SU-DHL-6 (cell line): ENCODE measurements around the gene SLC41A1.
A peak's percentile ranks its signal among the peaks of the same experiment; 100 is the strongest.

Experiments used
- H2AFZ ChIP-seq: fragments of 200-600 bp; sonication (generic); 2 replicates; pipeline ENCODE4 v1.6.1; 2014; ENCODE audit warnings: low read depth, mild to moderate bottlenecking, moderate library complexity, mixed read lengths, antibody characterized with exemption, low read length; ENCODE audit not compliant: severe bottlenecking
- H3F3A ChIP-seq: fragments of 200-600 bp; shearing (Covaris generic); 2 replicates; pipeline ENCODE4 v1.6.0; 2016; ENCODE audit warnings: antibody characterized with exemption, mild to moderate bottlenecking; ENCODE audit not compliant: insufficient read depth
- H3K27ac ChIP-seq: fragments of 200-600 bp; sonication (generic); 2 replicates; pipeline ENCODE4 v1.5.1; 2016; ENCODE audit warnings: low read depth, mild to moderate bottlenecking, low read length, moderate library complexity, mixed read lengths
- H3K27me3 ChIP-seq: fragments of 200-600 bp; sonication (generic), shearing (Covaris generic); 2 replicates; pipeline ENCODE4 v1.6.0; 2014; ENCODE audit warnings: mild to moderate bottlenecking, low read length
- H3K36me3 ChIP-seq: fragments of 200-600 bp; sonication (generic); 2 replicates; pipeline ENCODE4 v1.6.1; 2014; ENCODE audit warnings: mild to moderate bottlenecking, low read length, mixed read lengths
- H3K4me2 ChIP-seq: fragments of 300-600, 200-600 bp; shearing (Covaris generic), sonication (generic); 2 replicates; pipeline ENCODE4 v1.6.0; 2014; ENCODE audit warnings: low read length, low read depth, mild to moderate bottlenecking; ENCODE audit not compliant: poor library complexity, severe bottlenecking
- H3K4me3 ChIP-seq: fragments of 200-600 bp; sonication (generic); 2 replicates; pipeline ENCODE4 v1.5.1; 2014; ENCODE audit warnings: antibody characterized with exemption, low read length, mild to moderate bottlenecking, mixed read lengths; ENCODE audit not compliant: insufficient read depth, poor library complexity, severe bottlenecking
- H3K79me2 ChIP-seq: fragments of 200-600 bp; sonication (generic); 2 replicates; pipeline ENCODE4 v1.6.1; 2014; ENCODE audit warnings: mild to moderate bottlenecking, low read length, moderate library complexity; ENCODE audit not compliant: insufficient read depth
- H3K9ac ChIP-seq: fragments of 200-600 bp; sonication (generic); 2 replicates; pipeline ENCODE4 v1.7.0; 2014; ENCODE audit warnings: mild to moderate bottlenecking, low read length
- H3K9me2 ChIP-seq: fragments of 200-600 bp; sonication (generic); replicated peaks from 2 replicates; pipeline ENCODE4 v1.6.1; 2014; ENCODE audit warnings: low read length; ENCODE audit not compliant: insufficient read depth
- H3K9me3 ChIP-seq: fragments of 200-600 bp; sonication (generic); 2 replicates; pipeline ENCODE4 v1.6.1; 2014; ENCODE audit warnings: low read length, mixed read lengths; ENCODE audit not compliant: insufficient read depth
- H4K20me1 ChIP-seq: fragments of 200-600 bp; sonication (generic); 2 replicates; pipeline ENCODE4 v1.6.1; 2014; ENCODE audit warnings: low read depth, mild to moderate bottlenecking, antibody characterized with exemption, low read length, moderate library complexity, mixed read lengths
- EZH2phosphoT487 ChIP-seq: fragments of 200-600 bp; sonication (generic), shearing (Covaris generic); conservative IDR thresholded peaks from 2 replicates; pipeline ENCODE4 v1.6.1; 2018; ENCODE audit warnings: mild to moderate bottlenecking, antibody characterized with exemption, low read length, moderate library complexity, mixed read lengths
- TF ChIP-seq, protein P1 (sequence below): fragments of 200-600 bp; sonication (generic); IDR thresholded peaks from one replicate; pipeline ENCODE4 v1.5.1; 2017; ENCODE audit warnings: antibody characterized with exemption, mild to moderate bottlenecking, low read length, moderate library complexity; ENCODE audit not compliant: insufficient read depth, poor library complexity, severe bottlenecking

The SLC41A1 gene

DNA sequence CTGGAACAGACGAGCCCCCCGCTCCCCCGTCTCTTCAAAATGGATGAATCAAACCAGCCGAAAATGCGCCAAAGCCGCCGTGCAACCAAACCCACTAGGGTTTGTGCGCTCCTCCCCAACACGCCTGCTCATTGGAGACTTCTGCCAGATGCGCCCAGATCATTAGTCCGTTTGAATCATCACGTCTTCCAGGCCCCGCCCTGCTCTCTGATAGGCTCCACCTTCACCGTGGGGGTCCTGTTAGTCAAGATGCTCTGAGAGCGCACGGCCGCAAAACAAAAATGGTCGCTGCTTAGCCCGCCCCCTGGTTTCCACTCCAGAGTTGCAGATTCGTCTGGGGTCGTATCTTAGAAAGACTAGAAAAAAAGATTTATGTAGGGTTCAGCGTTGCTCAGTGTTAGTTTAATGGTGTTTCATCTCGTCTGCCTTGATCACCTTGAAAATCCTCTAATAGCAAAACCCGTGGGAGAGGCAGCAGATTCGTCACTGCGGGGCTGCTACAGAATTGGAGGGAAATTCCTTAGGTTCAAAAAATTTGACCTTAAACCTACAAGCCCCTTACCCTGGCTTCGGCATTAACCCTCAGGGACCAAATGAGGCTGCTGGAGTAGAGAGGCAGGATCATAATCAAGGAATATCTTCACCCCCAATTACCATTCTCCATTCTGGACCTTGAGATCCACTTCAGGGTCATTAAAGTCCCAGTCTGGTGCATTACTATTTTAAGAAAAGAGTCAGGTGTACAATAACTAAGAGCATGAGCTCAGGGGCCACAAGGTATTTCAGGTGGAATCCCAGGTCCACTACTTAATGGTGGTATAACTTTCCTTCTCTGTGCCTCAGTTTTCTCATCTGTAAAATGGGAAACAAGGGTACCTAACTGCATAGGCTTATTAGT, 62.6 kb downstream of the SLC41A1 start, which contains the start of gene NUCKS1:
NUCKS1 (minus strand) TSS at position 45 of the 898 bp plus-strand sequence. CDS start 209 bp downstream, outside the sequence.
- Histone ChIP-seq H3F3A (peaks cover 25% of the 10 kb centered on the region), H3K27me3 (no peaks in the 10 kb centered on the region), H4K20me1 (peaks cover 33% of the 10 kb centered on the region), H3K9ac (peak within 1 kb of the TSS; percentile 91), H3K79me2 (peaks cover 46% of the 10 kb centered on the region), H3K4me2 (peak within 1 kb of the TSS; percentile 75), H3K27ac (peak within 1 kb of the TSS; percentile 87), H2AFZ (peak within 1 kb of the TSS; percentile 96), H3K4me3 (peak within 1 kb of the TSS; percentile 93), H3K9me3 (no peaks in the 10 kb centered on the region), H3K9me2 (no peaks in the 10 kb centered on the region), H3K36me3 (peaks cover 18% of the 10 kb centered on the region)
- TF ChIP-seq, protein P1, sequence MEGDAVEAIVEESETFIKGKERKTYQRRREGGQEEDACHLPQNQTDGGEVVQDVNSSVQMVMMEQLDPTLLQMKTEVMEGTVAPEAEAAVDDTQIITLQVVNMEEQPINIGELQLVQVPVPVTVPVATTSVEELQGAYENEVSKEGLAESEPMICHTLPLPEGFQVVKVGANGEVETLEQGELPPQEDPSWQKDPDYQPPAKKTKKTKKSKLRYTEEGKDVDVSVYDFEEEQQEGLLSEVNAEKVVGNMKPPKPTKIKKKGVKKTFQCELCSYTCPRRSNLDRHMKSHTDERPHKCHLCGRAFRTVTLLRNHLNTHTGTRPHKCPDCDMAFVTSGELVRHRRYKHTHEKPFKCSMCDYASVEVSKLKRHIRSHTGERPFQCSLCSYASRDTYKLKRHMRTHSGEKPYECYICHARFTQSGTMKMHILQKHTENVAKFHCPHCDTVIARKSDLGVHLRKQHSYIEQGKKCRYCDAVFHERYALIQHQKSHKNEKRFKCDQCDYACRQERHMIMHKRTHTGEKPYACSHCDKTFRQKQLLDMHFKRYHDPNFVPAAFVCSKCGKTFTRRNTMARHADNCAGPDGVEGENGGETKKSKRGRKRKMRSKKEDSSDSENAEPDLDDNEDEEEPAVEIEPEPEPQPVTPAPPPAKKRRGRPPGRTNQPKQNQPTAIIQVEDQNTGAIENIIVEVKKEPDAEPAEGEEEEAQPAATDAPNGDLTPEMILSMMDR: no peak
- TF ChIP-seq EZH2phosphoT487: no peak

DNA sequence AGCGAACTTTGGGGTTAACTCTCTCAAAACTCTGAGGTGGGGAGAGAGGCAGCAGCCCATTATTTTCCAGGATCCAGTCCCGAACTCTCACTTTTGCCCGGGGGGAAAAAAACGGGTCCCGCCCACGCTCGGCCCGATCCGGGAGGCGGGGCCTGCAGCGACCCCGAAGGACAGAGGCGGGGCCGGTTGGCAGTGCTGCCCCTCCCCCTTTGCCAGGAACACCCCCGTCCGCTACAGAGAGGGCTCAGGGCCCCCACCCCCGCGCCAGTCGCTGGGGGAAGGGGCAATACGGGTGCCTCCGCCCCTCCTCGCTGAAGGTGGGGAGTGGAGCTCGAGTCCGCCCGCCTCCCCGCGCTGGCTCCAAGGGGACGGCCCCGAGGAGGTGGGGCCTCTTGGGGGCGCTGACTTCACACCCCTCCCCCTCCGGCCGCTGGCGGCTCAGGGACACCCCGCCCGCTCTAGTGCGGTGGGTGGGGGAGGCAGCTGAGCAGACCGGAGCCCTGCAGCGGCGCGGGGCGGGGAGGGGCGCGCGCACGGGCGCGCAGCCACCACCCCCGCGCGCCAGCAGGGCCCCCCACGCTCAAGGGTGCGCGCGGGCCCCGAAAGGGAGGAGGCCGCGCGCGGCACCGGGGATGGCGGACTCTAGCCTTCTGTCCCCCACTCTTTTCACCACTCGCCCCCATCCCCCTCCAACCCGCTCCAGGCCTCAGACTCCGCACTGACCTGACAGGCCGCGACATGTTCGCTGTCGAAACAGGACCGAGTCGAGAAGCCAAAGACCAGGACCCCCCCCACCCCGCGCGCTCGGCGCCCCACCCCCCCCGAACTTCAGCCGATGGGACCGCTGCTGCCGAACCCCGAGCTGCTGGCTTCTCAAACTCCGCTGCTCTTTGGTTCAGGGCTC, 63.5 kb downstream of the SLC41A1 start:
- Histone ChIP-seq H4K20me1 (peaks cover 40% of the 10 kb centered on the region), H3K9me2 (no peaks in the 10 kb centered on the region), H2AFZ (no peak overlapping the region), H3K9ac (peak overlapping the region; percentile 91), H3K36me3 (peaks cover 18% of the 10 kb centered on the region), H3K4me3 (peak overlapping the region; percentile 93), H3K4me2 (peak overlapping the region; percentile 71), H3K79me2 (peaks cover 55% of the 10 kb centered on the region), H3K27ac (peak overlapping the region; percentile 87), H3F3A (peaks cover 31% of the 10 kb centered on the region), H3K27me3 (no peaks in the 10 kb centered on the region), H3K9me3 (no peaks in the 10 kb centered on the region)
- TF ChIP-seq EZH2phosphoT487: no peak
- TF ChIP-seq, protein P1: no peak

DNA sequence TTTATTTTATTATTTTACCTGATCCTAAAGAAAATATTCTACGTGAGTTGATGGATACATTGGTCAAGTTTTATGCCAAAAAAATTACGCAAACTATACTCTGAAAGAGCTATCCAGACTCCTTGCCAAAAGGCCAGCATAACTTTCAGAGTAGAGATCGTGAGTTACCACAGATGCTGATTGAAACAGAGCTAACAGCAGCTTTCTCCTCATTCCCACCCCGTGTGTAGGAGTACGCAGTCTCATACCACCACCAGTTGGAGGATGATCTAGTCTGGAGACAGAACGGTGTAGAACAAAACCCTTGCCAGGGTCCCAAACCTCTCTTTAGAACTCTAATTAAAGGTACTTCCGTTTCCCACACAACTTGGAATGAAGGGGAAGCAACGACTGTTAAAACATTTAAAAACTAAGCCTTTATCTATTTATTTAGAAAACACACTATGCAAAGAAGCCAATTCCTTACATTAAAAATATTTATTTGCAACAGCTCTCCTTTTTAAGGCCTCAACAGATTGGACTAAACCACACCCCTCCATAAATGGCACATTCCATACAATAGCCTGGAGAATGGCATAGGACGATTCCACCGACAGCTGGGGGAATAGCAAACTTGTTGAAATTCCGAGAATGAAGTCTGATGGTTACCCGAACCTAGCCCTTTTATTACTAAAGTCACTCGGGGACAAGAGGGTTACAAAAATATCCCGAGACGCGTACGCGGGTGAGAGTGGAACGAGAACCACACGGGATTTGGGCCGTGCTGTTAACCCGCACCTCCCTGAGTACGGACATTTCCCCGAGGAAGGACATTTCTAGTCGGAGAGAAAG, 64.4 kb downstream of the SLC41A1 start:
- Histone ChIP-seq H3K79me2 (peaks cover 63% of the 10 kb centered on the region), H4K20me1 (peaks cover 48% of the 10 kb centered on the region), H3K27ac (peak overlapping the region; percentile 87), H3K27me3 (no peaks in the 10 kb centered on the region), H3K9me3 (no peaks in the 10 kb centered on the region), H3K4me3 (peak overlapping the region; percentile 93), H3K4me2 (peak overlapping the region; percentile 71), H3K9ac (peak overlapping the region; percentile 91), H3K36me3 (peaks cover 18% of the 10 kb centered on the region), H2AFZ (no peak overlapping the region), H3K9me2 (no peaks in the 10 kb centered on the region), H3F3A (peaks cover 39% of the 10 kb centered on the region)
- no peak for TF ChIP-seq EZH2phosphoT487
- TF ChIP-seq, protein P1: no peak
